ACC112 (cell line): ENCODE results near the gene MT1H.
"Not testable (repeated sequence)": the region's sequence is repeated elsewhere in the genome, so short reads cannot be mapped to it uniquely, and the experiment has no call there.

Experiments
- H2AFZ ChIP-seq: fragments of 200-600 bp; sonication (generic); one replicate; pipeline ENCODE4 v1.6.0; 2017; ENCODE audit warnings: antibody characterized with exemption, low read length; ENCODE audit not compliant: unreplicated experiment
- H3K27ac ChIP-seq: fragments of 200-600 bp; sonication (generic); 2 replicates; pipeline ENCODE4 v1.5.1; 2014; ENCODE audit warnings: low read depth, mild to moderate bottlenecking, antibody characterized with exemption, low read length, moderate library complexity
- H3K27me3 ChIP-seq: fragments of 200-600 bp; sonication (generic); 2 replicates; pipeline ENCODE4 v1.6.1; 2014; ENCODE audit warnings: mild to moderate bottlenecking, antibody characterized with exemption, low read length, moderate library complexity, mixed read lengths; ENCODE audit not compliant: insufficient read depth
- H3K36me3 ChIP-seq: fragments of 200-600 bp; sonication (generic); 2 replicates; pipeline ENCODE4 v1.6.1; 2016; ENCODE audit warnings: mild to moderate bottlenecking, antibody characterized with exemption, low read length, moderate library complexity, mixed read lengths; ENCODE audit not compliant: insufficient read depth
- H3K4me1 ChIP-seq: fragments of 200-600 bp; sonication (generic); one replicate; pipeline ENCODE4 v1.6.1; 2016; ENCODE audit warnings: low read length, mixed read lengths; ENCODE audit not compliant: insufficient read depth, unreplicated experiment, control insufficient read depth
- H3K4me3 ChIP-seq: fragments of 200-600 bp; sonication (generic); 2 replicates; pipeline ENCODE4 v1.5.1; 2014; ENCODE audit warnings: mild to moderate bottlenecking, low read depth, low read length
- H3K79me2 ChIP-seq: fragments of 200-600 bp; sonication (generic); one replicate; pipeline ENCODE4 v1.6.0; 2016; ENCODE audit warnings: low read length; ENCODE audit not compliant: control insufficient read depth, unreplicated experiment, insufficient read depth

Gene MT1H

GRCh38 chr16:56649820-56650219, 19.8 kb upstream of the MT1H start:
- no peaks in the 10 kb centered on the region for H3K4me1 ChIP-seq
- H3K27ac ChIP-seq, result no peak overlapping the region
- H2AFZ ChIP-seq, result no peak overlapping the region
- no peaks in the 10 kb centered on the region for H3K36me3 ChIP-seq
- no peak overlapping the region for H3K4me3 ChIP-seq
- no peaks in the 10 kb centered on the region for H3K79me2 ChIP-seq
- peaks cover 29% of the 10 kb centered on the region for H3K27me3 ChIP-seq

- H3K27me3 ChIP-seq, result peaks cover 22% of the 10 kb centered on the region
Measured at GRCh38 chr16:56651586-56651985, 18.0 kb upstream of the MT1H start, which contains the start of gene MT1B. Gene MT1B (plus strand): TSS chr16:56651886. CDS start chr16:56651954, 68 bp downstream.

DNA sequence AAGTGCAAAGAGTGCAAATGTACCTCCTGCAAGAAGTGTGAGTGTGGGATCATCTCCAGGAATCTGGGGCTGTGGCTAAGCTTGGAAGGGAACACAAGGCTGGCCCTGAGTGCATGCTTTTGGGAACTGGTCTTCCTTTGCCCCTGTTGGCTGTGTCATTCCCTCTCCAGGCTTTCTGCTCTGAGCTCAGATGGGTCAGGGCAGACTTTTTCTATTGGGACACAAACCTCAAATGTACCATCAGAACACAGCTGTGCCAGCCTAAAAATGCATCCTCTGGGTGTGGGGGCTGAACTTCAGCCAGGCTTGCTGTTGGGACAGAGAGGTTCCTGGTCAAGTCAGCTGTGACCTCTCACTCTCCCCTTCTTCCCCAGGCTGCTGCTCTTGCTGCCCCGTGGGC, 17.0 kb upstream of the MT1H start:
- H3K27me3 ChIP-seq, result peaks cover 16% of the 10 kb centered on the region
- no peak overlapping the region for H3K27ac ChIP-seq
- H3K79me2 ChIP-seq, result no peaks in the 10 kb centered on the region
- no peaks in the 10 kb centered on the region for H3K36me3 ChIP-seq
- H3K4me1 ChIP-seq, result no peaks in the 10 kb centered on the region
- H2AFZ ChIP-seq, result no peak overlapping the region
- H3K4me3 ChIP-seq, result no peak overlapping the region

More at GRCh38 chr16:56651586-56651985, 18.0 kb upstream of the MT1H start, which contains the start of gene MT1B:
- Histone ChIP-seq H3K4me3 (no peak within 1 kb of the TSS), H3K79me2 (no peaks in the 10 kb centered on the region), H2AFZ (no peak within 1 kb of the TSS), H3K27ac (no peak within 1 kb of the TSS), H3K36me3 (no peaks in the 10 kb centered on the region), H3K4me1 (no peaks in the 10 kb centered on the region)

DNA sequence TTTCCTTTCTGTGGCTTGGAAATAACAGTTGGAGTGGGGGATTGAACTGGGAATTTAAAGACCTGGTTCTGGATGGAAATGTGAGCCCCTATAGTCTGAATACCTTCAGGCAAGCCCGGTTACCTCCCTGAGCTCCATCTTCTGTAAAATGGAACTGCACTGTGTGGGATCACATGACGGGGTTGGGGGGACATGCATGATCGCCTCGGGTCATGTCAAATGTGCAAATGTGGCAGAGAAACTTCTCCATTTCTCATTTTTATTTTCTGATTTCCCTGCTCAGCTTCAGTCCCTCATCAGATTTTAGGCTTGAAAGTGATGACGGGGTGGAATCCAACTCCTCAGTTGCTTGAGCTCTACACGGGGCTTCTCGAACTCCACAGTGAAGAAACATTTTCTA, 16.4 kb upstream of the MT1H start:
- no peaks in the 10 kb centered on the region for H3K36me3 ChIP-seq
- H3K27ac ChIP-seq, result no peak overlapping the region
- H3K27me3 ChIP-seq, result peaks cover 9% of the 10 kb centered on the region
- no peaks in the 10 kb centered on the region for H3K4me1 ChIP-seq
- H2AFZ ChIP-seq, result no peak overlapping the region
- no peaks in the 10 kb centered on the region for H3K79me2 ChIP-seq
- no peak overlapping the region for H3K4me3 ChIP-seq

DNA sequence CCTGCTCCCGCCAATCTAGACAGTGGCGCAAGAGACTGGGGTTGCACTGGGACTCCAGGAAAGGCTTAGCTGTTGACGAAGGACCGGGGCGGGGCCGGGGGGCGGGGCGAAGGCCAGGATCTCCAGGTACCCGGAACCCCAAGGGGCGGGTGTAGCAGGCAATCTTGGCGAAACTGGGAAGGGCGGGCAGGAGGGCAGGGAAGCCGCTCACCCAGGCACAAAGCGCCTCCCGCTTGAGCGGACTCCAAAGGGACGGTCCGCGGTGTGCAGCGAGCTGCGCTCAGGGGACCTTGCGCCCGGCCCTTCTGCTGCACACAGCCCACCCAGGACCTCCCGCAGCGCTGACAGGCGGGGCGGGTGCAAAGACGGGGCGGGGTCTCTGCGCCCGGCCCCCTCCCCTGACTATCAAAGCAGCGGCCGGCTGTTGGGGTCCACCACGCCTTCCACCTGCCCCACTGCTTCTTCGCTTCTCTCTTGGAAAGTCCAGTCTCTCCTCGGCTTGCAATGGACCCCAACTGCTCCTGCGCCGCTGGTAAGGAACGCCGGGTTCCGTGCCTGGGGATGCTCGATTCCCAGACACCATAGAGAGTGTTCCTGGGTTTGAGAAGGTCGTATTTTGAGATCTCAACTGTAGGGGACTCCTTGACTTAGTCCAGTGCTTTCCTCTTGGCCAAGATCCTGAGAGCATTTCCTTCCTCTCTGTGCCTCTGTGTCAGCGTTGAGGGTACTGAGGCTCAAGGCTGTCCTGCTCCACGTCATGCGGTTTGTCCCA, 11.9 kb upstream of the MT1H start, which contains the start of gene MT1F:
TSS of gene MT1F (plus strand) at position 405 of the 772 bp plus-strand sequence. CDS start at position 505, 100 bp downstream.
- H3K4me1 ChIP-seq, result peaks cover 3% of the 10 kb centered on the region
- H2AFZ ChIP-seq, result peak within 1 kb of the TSS; percentile 70
- peaks cover 28% of the 10 kb centered on the region for H3K27me3 ChIP-seq
- H3K79me2 ChIP-seq, result no peaks in the 10 kb centered on the region
- peak within 1 kb of the TSS; percentile 65 for H3K4me3 ChIP-seq
- no peaks in the 10 kb centered on the region for H3K36me3 ChIP-seq
- H3K27ac ChIP-seq, result no peak within 1 kb of the TSS

DNA sequence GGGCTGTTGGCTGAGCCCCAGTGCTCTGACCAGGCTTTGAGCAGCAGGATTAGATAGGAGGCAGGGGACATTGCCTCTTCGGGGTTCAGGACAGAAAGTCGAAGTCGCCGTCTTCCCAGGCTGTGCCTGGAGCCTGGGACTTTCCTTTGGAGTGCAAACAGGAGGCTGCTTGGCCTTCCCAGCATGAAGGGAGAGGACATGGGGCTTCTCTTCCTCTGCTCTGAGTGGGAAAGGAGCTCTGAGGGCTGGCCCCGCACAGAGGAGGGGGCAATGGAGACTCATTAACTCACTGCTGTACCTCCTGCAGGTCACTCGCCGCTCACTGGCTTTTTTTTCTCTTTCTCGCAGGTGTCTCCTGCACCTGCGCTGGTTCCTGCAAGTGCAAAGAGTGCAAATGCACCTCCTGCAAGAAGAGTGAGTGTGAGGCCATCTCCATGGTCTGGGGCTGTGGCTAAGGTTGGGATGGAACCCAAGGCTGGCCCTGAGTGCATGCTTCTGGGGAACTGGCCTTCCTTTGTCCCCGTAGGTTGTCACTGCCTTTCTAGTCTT, 11.2 kb upstream of the MT1H start:
- peak overlapping the region; percentile 65 for H3K4me3 ChIP-seq
- H2AFZ ChIP-seq, result peak overlapping the region; percentile 70
- H3K27ac ChIP-seq, result no peak overlapping the region
- peaks cover 6% of the 10 kb centered on the region for H3K4me1 ChIP-seq
- H3K79me2 ChIP-seq, result no peaks in the 10 kb centered on the region
- peaks cover 33% of the 10 kb centered on the region for H3K27me3 ChIP-seq
- no peaks in the 10 kb centered on the region for H3K36me3 ChIP-seq

DNA sequence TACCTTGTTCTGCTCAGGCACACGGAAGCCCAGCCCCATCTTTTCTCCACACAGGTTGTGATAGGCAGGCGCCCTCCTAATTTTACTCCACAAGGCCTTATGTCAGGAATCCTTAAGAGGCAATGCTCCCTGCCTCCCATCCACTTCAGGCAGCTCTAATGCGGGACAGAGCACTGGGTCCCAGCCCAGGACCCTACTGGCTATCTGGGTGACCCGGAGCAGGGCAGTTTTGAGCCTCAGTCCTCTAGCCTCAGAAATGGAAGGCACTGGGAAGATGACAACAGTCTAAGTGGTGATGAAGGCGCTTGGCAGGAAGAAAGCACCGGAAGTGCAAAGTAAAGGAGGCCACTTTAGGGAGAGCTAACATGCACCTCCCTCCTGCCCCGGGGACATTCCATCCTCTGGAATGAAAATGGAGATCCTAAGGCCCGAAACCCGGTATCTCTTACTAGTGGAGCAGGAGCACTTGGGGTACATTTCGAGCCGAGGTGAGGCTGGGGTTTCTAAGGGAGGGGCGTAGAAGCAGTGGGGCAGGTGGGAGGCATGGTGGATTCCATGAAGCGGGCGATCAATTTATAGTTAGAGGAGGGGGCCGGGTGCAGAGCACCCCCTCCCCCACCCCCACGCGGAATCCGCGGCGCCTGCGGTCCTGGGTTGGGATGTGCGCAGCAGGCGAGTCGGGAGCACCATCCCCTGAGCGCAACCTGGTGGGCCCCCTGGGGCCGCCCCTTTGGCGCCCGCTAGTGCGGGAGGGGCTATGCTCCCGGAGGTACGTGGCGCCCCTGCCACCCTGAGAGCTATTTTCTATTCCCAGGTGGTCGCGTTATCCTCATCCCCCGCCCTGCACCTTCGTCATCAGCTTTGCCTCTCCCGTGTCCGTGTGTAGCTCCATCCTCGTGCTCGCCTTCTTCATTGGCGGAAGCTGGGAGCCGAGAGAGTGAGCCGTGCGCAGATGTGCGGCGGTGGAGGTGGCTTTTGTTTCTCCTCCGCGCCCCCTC, 7.0 kb upstream of the MT1H start:
- 0 out of 2 replicates have a peak overlapping the region, but pooled peaks have one; percentile 31 for H3K4me3 ChIP-seq

GRCh38 chr16:56664506-56664905, 5.1 kb upstream of the MT1H start:
- H3K27ac ChIP-seq, result no peak overlapping the region
- peaks cover 6% of the 10 kb centered on the region for H3K4me1 ChIP-seq
- H3K27me3 ChIP-seq, result peaks cover 78% of the 10 kb centered on the region
- H2AFZ ChIP-seq, result no peak overlapping the region
- H3K36me3 ChIP-seq, result no peaks in the 10 kb centered on the region
- no peaks in the 10 kb centered on the region for H3K79me2 ChIP-seq
- H3K4me3 ChIP-seq, result no peak overlapping the region

More for the DNA sequence above, 7.0 kb upstream of the MT1H start:
- Histone ChIP-seq H3K27me3 (peaks cover 66% of the 10 kb centered on the region), H3K36me3 (no peaks in the 10 kb centered on the region), H3K27ac (no peak overlapping the region), H3K79me2 (no peaks in the 10 kb centered on the region), H3K4me1 (peaks cover 6% of the 10 kb centered on the region), H2AFZ (no peak overlapping the region)

DNA sequence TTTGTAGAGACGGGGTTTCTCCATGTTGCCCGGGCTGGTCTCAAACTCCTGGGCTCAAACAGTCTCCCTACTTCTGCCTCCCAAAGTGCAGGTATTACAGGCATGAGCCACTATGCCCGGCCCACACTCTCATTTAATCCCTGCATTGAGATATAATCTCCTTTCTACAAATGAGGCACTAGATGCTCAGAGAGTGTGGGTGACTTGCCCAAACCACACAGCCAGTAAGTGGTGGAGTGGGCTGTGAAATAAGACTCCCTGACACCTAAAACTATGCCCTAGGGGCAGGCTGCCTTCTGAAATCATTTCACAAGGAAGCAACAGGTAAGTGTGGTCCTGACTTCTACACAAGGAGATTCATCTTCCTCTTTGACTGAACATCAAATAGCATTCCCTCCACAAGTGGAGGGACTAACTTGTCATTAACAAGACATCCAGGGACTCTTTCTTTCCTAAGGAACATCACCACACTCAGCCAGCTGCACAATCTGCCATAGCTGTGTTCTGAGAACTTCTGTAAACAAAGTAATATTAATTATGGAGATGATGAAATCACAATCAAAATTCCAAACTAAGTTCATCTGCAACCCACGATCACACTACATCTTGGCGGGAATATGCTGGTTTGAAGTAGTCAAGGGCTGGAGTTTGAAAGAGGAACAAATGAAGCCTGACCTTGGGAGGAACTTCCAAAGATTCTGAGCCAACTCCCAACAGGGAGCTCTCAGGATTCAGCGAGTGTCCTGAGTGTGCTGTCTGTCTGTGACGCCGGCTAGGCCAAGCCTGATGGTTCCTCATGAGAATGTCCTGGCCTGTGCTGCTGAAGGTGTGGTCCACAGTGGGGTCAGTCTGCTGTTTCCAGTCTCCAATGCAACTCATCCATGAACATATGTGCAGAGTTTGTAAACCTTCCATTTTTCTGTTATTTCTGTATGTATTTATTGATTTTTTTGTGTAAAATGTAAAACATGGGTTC, 4.0 kb upstream of the MT1H start:
- H3K36me3 ChIP-seq, H3K79me2 ChIP-seq, H3K4me1 ChIP-seq, H2AFZ ChIP-seq, H3K4me3 ChIP-seq, H3K27ac ChIP-seq: not testable (repeated sequence)
- peaks cover 79% of the 10 kb centered on the region for H3K27me3 ChIP-seq
